Measurements from ENCODE around the gene TUBGCP5.

GRCh38 chr15:22973286-22973685 is 66.1 kb downstream of the TUBGCP5 start:
- TF ChIP-seq CTCF (IDR thresholded peaks at IDR 0.05; ENCODE audit: low read depth, low read length, poor library complexity, severe bottlenecking) (no peak), EZH2phosphoT487 (IDR thresholded peaks at IDR 0.05; ENCODE audit: borderline replicate concordance, low read length) (no peak)

Data from DOHH2 (cell line).